Stimulated activated CD8-positive, alpha-beta memory T cell treated with anti-CD3 and anti-CD28 coated beads, Interleukin-15, amount 100 ng/mL, for 48 hours (primary cell): ENCODE measurements around the gene ZC3H7A.

ENCODE experiments used
- DNase-seq, 2 donors: peaks; one replicate each; pipeline ENCODE4 v3.0.0-alpha.2; 2020; ENCODE audit warnings: low read depth in 2 of 2

Gene ZC3H7A

DNA sequence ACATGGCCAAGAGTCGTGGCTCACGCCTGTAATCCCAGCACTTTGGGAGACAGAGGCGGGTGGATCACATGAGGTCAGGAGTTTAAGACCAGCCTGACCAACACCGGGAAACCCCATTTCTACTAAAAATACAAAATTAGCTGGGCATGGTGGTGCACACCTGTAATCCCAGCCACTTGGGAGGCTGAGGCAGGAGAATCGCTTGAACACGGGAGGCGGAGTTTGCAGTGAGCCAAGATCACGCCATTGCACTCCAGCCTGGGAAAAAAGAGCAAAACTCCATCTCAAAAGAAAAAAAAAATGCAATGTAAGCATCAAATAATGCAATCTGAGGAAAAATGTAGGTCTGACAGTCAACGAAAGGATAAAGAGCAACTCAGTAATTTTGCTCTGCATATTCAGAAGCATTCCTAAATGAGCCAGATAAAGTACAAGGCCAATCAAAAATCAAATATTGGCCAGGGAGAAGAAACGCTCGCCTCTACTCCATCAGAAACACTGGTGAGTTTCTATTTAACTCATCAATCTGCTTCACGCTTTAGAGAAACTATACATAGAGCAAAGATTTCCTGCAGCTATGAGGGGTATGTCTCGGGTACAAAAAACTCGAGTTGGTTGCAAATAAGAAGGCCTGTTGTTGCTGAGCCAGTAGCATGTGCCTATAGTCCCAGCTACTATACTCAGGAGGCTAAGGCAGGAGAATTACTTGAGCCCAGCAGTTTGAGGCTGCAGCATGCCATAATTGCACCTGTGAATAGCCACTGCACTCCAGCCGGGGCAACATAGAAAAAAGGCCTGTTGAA lies 58.1 kb downstream of the ZC3H7A start:
- DNase-seq: no peak

DNA sequence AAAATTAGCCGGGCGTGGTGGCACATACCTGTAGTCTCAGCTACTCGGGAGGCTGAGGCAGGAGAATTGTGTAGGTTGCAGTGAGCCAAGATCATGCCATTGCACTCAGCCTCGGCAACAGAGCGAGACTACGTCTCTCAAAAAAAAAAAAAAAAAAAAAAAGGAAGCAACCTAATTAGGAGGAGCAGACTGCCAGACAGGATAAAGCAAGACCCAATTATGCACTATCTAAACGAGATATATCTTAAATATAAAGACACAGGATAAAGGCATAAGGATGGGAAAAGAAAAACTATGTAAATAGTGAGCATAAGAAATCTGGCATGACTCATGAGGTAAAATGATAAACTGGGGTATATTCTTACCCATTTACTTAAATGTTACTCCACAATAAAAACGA lies 59.3 kb downstream of the ZC3H7A start:
- no peak for DNase-seq

DNA sequence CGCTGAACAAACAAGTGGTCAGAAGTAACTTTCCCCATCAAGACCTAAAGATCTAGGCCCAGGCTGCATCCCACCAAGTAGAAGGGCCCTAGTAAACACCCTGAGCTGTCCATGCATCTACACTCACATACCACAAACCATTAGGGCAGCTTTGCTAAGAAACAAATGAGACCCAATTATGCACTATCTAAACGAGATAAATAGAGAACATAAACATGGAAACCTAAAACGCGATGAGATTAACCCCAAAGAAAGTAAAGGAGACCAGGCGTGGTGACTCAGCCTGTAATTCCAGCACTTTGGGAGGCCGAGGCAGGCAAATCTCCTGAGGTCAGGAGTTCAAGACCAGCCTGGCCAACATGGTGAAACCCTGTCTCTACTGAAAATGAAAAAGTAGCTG lies 60.2 kb downstream of the ZC3H7A start:
- DNase-seq: no peak

DNA sequence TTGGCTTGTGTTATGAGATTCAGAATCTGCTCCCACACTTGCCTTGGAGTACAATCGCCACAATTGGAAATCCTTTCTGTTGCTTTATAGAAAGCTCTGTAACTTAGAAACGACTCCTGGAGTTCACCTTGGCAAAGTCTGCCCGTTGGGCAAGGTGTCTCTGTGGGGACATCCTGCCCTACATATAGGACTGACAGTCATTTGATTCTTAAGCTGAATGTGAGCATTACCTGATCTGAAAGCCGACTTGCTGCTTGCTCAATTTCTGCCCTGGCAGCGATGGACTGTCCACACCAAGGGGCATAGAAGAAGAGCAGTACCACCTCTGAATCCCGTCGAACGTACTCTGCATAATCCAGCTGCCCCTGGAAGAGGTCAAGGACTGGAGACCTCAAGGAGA lies 61.3 kb downstream of the ZC3H7A start:
- no peak for DNase-seq

DNA sequence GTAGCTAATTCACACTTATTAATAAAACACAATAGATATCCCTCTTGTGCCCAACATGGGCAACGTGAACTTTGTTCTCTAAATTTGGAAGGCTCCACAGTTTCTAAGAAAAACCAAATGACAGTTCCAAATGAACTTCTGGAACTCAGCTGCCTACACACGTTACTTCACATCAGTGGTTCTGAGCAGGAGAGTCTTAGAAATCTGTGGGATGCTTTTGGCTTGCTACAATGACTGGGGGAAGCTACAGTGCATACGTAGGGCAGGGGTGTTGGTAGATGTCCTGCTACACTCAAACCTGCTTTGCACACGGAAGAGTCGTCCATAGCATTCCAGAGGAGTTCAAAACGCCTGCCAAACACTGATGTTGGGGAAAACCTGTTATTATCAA lies 62.4 kb downstream of the ZC3H7A start:
- no peak for DNase-seq

DNA sequence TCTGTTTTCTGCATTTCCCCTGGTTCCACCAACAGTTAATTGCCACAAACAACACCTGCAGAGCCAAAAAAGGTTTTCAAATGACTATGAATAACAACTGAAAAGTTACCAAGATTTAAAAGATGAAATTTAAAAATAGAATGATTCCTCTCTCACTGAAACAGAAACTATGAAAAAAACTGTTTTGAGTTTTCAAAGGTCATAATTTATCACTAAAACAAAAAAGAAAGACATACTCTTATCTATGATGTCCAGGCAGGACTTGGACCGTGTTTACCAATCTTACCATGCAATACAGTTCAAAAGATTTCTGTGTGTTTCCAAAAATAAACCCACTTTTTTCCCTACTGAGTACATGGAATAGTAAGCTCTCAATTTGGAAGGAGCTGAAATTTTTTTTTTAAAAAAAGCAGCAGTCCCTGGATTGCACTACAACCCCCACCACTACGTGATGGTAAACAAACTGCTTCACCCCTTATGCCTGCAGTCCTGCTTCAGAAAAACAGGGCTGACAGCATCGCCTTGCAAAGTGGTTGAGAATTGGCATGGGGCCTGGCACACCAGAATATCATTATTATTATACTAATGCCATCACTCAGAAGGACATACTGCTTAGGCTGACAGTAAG lies 62.9 kb downstream of the ZC3H7A start:
- DNase-seq: no peak

DNA sequence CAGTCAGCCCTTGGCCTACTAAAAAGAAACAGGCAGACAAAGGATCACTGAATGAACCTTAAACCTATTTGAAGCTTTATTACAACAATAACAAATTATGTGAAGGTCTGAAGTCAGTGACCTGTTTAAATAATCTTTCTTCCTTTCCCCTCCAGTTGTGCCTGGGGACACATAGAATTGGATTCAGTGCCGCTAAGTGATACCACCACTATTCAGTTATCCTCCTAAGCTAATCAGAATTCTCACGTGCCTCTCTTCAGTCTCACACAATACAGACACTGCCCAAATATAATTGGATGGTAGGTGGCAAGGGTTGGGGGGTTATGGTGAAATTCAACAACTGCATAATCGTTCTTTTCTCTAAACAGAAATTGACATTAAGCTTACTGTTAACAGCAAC lies 65.8 kb downstream of the ZC3H7A start:
- DNase-seq: no peak

DNA sequence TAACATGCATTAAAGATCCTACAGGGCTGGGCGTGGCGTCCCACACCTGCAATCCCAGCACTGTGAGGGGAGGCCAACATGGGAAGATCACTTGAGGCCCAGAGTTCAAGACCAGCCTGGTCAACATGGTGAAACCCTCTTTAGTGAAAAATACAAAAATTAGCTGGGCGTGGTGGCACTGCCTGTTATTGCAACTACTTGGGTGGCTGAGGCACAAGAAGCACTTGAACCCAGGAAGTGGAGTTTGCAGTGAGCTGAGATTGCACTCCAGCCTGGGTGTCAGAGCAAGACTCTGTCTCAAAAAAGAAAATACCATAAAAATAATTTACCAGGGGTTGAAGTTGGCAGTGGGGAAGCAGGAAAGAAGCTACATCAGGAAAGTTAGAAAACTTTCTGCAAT lies 67.3 kb downstream of the ZC3H7A start:
- no peak for DNase-seq

DNA sequence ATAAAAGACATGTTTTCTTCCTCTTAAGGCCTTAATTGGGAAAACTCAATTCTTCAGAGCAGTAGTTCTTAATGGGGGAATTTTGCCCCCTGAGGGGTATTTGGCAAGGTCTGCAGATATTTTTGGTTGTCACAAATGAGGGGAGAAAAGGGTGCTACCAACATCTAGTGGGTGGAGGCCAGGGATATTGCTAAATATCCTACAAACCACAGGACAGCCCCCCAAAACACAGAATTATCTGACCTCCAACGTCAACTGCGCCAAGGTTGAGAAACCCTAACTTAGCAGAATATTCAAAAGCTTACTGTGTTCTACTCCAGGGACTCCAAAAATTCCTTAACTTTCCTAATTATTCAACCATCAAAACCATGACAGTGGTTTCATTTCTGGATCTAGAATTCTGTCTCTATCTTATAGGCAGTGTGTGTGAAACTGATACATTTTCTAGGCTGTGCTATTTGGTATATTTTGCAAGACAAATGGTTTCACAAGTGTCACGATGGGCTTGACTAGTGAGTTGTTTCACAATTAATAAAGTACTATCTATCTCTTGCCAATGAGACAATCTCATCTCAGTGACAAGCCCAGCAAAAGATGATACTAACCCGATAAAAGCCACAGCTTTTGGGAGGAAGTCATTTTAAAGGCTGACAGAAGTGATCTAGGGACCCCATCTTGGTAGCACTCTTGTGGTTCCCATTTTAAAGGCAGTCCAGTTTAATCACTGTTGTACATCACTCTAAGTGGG lies 69.1 kb downstream of the ZC3H7A start:
- no peak for DNase-seq

DNA sequence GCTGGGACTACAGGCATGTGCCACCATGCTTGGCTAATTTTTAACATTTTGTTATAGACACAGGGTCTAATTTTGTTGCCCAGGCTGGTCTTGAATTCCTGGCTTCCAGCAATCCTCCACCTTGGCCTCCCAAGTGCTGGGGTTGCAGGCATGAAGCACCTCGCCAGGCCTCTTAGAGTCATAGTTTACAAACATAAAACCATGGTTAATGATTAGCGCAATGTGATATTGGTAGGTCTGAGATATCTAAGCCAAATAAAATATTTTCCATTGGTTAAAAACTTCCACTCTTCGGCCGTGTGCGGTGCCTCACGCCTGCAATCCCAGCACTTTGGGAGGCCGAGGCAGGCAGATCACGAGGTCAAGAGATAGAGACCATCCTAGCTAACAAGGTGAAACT lies 71.0 kb downstream of the ZC3H7A start:
- no peak for DNase-seq

DNA sequence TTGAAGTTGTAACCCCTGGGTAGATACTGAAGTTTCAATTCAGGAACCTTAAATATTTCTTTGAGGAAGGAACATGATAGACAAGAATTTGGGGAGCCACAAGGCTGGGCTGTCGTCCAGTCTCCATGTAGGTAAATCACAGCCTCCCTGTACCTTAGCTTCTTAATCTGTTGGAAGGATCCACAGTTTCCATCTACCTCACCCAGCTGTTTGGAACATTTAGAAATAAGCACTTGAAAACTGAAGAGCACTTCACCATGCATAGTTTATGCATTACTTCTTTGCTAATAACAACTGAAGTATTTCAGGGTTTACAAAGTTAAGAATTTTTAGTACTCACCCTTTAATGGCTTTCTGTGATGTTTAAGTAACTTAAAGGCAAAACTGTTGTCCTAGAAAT lies 71.6 kb downstream of the ZC3H7A start:
- no peak for DNase-seq

DNA sequence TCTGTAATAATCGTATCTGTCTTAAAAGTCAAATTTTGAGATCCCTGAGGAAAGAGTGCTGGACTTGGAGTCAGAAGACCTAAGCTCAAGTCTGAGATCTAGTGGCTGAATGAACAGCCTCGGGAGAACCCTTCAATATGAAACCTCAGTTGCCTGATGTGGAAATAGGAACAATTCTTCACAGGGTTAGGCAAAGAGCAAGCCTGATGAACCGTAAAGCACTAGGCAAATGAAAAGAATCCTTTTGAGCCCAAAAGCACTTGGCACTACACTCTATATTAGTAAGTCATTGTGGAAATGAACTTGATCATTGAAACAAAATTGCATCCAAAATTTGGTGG lies 74.6 kb downstream of the ZC3H7A start:
- no peak for DNase-seq

DNA sequence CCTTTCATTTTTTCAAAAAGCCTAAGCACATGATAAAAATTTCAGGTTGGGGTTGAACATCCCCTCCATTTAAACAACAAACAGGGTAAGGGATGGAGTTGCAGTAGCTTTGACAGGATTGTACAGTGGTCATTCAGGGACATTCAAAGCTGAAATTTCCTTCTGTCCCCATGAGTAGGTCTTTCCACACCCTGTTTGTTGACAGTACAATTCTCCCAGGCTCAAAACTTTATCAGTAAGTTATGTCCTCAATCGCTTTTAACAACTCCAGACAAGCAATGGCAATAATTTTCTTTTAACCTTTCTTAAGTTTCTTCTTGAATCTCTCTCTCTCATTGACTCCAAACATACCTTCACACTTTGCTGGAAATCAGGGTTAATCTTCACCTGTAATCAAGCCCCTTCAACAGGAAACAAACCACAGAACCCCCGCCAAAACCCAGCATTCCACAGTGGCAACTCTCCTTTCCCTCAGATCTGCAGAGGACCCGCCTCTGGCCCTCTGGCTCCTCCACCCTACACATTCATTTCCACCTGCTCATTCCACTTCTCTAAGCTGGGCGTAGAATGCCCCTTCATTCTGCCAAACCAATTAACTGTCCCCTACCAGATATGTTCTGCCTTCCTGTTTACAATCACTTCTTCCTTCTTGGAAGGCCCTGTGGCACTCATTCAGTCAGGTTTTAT lies 75.1 kb downstream of the ZC3H7A start:
- DNase-seq: no peak

DNA sequence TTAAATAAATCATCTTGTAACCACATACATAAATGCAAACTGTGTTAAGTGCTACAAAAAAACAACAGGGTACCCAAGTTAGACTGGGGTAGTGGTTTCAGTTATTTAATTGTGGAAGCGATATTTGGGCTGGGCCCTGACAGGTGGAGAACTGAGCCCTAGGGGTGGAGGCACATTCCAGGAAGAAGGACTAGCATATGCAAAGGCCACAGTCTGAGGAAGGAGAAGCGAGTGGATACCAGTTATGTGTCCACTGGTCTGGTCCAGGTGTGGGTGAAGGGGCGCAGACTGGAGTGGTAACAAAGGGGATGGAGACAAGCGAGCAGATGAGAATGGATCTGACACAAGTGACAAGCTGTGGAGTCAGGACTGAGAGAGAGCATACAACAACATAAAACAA lies 77.3 kb downstream of the ZC3H7A start:
- DNase-seq: no peak

DNA sequence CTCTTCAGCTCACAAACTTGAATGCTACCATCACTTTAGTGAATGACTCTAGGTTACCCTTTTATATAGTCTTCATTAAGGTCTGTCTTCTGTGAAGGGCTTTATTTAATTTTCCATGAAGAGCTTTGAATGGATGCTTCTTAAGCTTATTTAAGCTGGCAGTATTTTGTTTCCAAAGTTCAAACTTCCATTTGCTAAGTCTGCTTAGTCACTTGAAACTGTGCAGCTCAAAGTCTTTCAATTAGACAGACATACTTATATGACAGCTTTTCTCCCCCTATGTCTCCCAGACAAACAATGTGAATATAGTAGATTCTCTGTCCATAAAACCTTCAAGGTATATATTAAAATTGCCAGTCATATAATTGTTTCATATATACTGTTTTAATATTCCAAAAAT lies 77.9 kb downstream of the ZC3H7A start:
- DNase-seq: no peak

DNA sequence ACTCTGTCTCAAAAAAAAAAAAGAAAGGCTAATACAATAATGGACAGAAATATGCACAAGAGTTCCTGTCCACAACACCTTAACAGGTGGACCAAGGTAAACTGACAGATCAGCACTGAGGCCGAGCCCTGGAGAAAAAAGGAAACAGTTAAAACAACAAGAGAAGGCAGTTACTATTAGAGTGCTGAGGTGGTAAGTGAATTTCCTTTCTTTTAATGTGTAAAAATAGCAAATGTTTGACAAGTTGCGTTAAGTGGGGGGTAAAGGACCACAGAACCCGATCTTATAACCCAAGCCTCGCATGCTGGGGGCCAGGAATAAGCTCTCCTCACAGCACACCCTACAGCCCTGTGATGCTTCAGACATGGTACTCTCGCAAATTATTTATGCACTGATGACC lies 79.2 kb downstream of the ZC3H7A start:
- DNase-seq: no peak

DNA sequence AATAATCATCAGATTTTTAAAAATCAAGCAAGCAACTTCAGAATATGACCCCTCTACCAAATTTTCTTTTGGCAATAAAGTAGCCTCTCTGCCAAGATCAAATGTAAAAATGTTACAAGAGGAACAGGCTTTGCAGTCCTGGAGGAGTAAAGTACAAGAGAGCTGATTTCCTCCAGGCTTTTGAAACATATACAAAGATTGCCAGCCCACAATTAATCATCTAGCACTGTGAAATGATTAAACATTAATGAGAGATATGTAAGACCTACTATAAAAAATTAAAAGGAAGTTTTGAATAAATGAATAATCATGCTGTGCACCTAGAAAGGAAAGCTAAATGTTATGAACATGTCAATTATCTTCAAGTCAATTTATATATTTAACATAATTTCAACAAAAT lies 80.7 kb downstream of the ZC3H7A start:
- DNase-seq: no peak

DNA sequence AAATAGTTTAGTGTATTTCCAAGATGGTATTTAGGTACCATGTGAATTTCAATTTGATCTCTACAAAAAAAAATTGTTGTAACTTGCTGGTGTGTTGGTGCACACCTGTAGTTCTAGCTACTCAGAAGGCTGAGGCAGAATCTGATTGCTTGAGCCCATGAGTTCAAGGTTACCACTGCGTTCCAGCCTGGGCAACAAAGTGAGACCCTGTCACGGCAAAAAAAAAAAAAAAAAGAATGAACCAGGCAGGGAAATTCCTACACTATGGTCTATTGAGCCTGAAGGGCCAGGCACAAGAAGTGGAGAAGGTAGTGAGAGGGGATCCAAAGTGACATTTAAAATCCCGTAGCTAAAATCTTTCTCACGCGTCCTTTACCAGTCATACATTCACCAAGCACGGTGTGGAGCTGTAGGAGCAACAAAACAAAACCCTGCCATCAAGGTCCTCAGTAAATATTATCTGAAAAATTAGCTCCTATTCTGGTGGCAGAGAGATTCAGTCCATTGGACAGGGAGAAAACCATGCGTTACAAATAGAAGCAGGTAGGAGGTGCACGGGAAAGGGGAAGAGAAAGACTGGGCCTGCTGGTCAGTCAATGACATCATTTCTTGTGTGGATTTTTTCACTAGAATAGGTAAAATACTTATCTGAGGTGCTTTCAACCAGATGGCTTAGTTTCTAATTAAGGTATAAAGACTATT lies 81.7 kb downstream of the ZC3H7A start:
- DNase-seq: no peak

DNA sequence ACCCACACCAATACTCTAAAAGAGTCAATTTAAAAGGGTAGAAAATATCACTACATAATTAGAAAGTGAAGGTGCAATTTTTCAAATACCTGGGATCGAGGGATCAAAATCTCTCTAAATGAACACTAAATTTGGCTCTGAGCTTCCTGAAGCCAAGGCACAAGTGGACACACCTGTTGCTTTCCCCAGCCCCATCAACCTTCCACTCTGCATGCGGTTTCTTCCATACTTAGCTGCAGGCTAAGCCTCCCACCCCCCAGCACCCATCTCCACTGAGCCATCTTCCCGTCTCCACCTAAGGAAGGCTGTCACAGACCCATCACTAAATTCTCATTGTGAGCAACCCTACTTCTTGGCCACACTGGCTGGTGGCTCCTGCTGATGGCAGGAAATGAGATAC lies 84.9 kb downstream of the ZC3H7A start:
- no peak for DNase-seq

DNA sequence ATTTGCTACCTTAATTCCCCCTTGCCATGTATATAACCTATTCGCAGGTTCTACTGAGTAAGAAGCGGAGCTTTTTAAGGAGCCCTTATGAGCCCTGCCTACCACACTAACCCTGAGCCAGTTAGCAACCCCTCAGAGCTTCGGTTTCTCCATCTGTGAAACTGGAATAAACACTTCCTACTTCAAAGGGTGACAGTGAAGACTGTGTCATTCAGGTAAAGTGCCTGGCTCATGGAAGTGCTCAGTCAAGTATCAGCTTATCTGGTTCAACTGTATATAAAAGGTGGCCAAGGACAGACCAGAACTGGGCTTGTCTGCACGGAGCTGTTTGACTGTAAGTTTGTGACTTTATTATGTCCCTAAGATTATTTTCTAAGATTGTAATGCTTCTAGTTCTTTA lies 85.4 kb downstream of the ZC3H7A start:
- DNase-seq: no peak

DNA sequence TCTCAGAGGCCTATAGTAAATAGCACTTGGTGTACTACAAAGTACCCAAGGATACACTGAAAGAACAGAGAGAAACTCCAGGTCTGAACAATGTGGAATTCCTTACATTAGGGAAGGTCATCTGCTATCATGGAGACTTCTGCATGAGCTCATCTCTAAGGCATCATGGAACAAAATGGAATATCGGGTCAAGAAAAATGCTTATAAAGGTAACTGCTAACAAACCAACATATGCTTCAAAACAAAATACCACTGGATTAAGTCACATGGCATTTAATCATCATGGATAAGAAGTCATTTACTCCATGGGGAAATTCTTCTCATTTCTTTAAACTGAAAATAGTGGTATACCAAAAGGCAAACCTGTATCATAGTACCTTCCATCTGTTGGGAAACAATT lies 88.6 kb downstream of the ZC3H7A start:
- DNase-seq: no peak

DNA sequence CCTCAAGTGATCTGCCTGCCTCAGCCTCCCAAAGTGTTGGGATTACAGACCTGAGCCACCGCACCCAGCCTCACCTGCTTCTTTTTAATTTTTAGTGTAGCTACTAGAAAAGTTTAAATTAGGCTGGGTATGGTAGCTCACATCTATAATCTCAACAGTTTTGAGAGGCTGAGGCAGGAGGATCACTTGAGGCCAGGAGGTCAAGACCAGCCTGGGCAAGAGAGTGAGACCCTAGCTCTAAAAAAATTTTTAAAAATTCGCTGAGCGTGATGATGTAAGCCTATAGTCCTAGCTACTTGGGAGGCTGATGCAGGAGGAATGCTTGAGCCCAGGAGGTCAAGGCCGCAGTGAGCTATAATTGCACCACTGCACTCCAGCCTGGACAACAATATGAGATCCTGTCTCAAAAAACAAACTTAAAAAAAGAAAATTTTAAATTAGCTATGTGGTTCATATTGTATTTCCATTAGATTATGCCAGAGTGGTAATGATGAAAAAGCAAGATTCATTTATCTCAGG lies 89.3 kb downstream of the ZC3H7A start:
- DNase-seq: no peak
